Neural progenitor cell (in vitro differentiated cells): ENCODE results near the gene PIK3CD.

ENCODE experiments used
- EZH2 ChIP-seq: fragments of 200-600 bp; sonication (generic); IDR thresholded peaks from 2 replicates; pipeline ENCODE4 v1.6.1; 2017; ENCODE audit warnings: antibody characterized with exemption, mild to moderate bottlenecking, moderate library complexity
- EZH2phosphoT487 ChIP-seq: fragments of 200-600 bp; sonication (generic); IDR thresholded peaks from 2 replicates; pipeline ENCODE4 v1.6.1; 2017; ENCODE audit warnings: antibody characterized with exemption
- TF ChIP-seq, protein P1 (sequence below): fragments of 200-600 bp; sonication (generic); IDR thresholded peaks from 2 replicates; pipeline ENCODE4 v1.5.1; 2017; ENCODE audit warnings: antibody characterized with exemption, mild to moderate bottlenecking

DNA sequence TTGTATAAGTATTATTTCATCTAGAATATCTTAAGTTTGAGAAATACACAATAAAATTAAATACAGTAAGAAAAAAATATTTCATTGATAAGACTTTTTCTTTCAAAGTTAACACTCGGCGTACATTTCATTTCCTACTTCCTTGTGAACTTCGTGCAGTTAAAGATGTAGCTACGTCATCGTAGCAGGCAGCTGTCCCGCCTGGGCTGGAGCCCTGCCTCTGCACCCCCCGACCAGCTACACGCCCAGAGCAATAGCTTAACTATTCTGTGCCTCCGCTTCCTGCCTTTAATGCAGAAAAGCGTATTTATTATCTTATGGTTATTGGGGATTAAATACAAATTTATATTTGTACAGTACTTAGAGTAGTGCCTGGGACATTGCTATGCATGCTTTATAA lies 118.8 kb downstream of the PIK3CD start:
- TF ChIP-seq, protein P1, sequence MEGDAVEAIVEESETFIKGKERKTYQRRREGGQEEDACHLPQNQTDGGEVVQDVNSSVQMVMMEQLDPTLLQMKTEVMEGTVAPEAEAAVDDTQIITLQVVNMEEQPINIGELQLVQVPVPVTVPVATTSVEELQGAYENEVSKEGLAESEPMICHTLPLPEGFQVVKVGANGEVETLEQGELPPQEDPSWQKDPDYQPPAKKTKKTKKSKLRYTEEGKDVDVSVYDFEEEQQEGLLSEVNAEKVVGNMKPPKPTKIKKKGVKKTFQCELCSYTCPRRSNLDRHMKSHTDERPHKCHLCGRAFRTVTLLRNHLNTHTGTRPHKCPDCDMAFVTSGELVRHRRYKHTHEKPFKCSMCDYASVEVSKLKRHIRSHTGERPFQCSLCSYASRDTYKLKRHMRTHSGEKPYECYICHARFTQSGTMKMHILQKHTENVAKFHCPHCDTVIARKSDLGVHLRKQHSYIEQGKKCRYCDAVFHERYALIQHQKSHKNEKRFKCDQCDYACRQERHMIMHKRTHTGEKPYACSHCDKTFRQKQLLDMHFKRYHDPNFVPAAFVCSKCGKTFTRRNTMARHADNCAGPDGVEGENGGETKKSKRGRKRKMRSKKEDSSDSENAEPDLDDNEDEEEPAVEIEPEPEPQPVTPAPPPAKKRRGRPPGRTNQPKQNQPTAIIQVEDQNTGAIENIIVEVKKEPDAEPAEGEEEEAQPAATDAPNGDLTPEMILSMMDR, result no peak
- TF ChIP-seq EZH2 (no peak), EZH2phosphoT487 (no peak)
